ENCODE measurements around the gene GJB3. TPM values are rescaled to one million over a fixed set of nuclear protein-coding genes. Genes with fewer than 3 reads are reported as not detected.

Gene GJB3
- total and polyA plus RNA-seq, 2 of the 13 experiments (the other 11 are each of a cell fraction or from before 2014, with no cell fraction given): not detected

- 0% methylated on average over 3 of the region's 5 CpGs for WGBS (ENCODE audit: low lambda C conversion rate)
- DNase-seq (ENCODE audit: low spot score): no peak
- in situ Hi-C loops (cut with HindIII; ENCODE audit: extremely low pct_ligation_motif_present, low pct_unique_long_range_greater_than_20kb): loop anchor here (10.0 kb wide), 3 partner anchors 201 to 1111 kb away; no protein-coding TSS in a partner anchor
- Histone ChIP-seq H3K9me3 (ENCODE audit: low read length) (no peaks in the 10 kb centered on the region), H3K4me1 (ENCODE audit: insufficient read depth, low read length) (peaks cover 6% of the 10 kb centered on the region; the same call in 1 of the 2 replicates), H3K27ac (ENCODE audit: extremely low read length, insufficient read depth, low read length) (no peak overlapping the region), H3K27me3 (ENCODE audit: control insufficient read depth in 1 of 2, insufficient read depth in 2 of 2, low read length in 2 of 2) (peaks cover 2 to 17% of the 10 kb centered on the region in 2 experiments; a peak in 4 of 5 replicates), H3K4me2 (ENCODE audit: low read depth, low read length) (no peak overlapping the region), H3K36me3 (replicated peaks in 1 of 2; ENCODE audit: control insufficient read depth in 1 of 2, insufficient read depth in 2 of 2, low read length in 2 of 2) (no peaks in the 10 kb centered on the region), H3K9ac (ENCODE audit: insufficient read depth, low read depth, low read length) (no peak overlapping the region), H3K79me2 (ENCODE audit: insufficient read depth, low read length) (no peaks in the 10 kb centered on the region), H3K4me3 (replicated peaks in 1 of 3; ENCODE audit: insufficient read depth in 1 of 3, low read depth in 2 of 3, low read length in 3 of 3) (no peak overlapping the region), H2AFZ (ENCODE audit: low read length) (no peak overlapping the region), H4K20me1 (ENCODE audit: insufficient read depth, low read length) (no peaks in the 10 kb centered on the region)
- no peak for ATAC-seq
- ChIA-PET CTCF (ENCODE audit: low intra/inter-chr PET ratio, low total read pairs) (no interaction called here), POLR2A (no interaction called here)
- TF ChIP-seq HHEX (CRISPR knock-in tag; IDR thresholded peaks at IDR 0.05) (no peak), ZKSCAN5 (CRISPR knock-in tag; IDR thresholded peaks at IDR 0.05) (no peak), ZNF468 (CRISPR knock-in tag; IDR thresholded peaks at IDR 0.05) (no peak), TCF12 (IDR thresholded peaks at IDR 0.05) (no peak), TCF12 (CRISPR knock-in tag; IDR thresholded peaks at IDR 0.05) (no peak), TCF7 (IDR thresholded peaks at IDR 0.05; ENCODE audit: low read depth) (no peak), ZNF276 (CRISPR knock-in tag; IDR thresholded peaks at IDR 0.05; ENCODE audit: low read depth) (no peak), CREB1 (IDR thresholded peaks at IDR 0.05) (no peak), CREB1 (CRISPR knock-in tag; IDR thresholded peaks at IDR 0.05) (no peak), ZNF547 (CRISPR knock-in tag; IDR thresholded peaks at IDR 0.05) (no peak), ZNF205 (CRISPR knock-in tag; IDR thresholded peaks at IDR 0.05) (no peak), BORCS8-MEF2B (CRISPR knock-in tag; IDR thresholded peaks at IDR 0.05) (no peak), NFIB (CRISPR knock-in tag; IDR thresholded peaks at IDR 0.05; ENCODE audit: borderline replicate concordance) (no peak), NFATC3 (CRISPR knock-in tag; IDR thresholded peaks at IDR 0.05) (no peak), ZNF558 (CRISPR knock-in tag; IDR thresholded peaks at IDR 0.05; ENCODE audit: borderline replicate concordance) (no peak)
- no peak for FAIRE-seq
- no TSS peak for BruUV-seq (replicated peaks)
- intact Hi-C loops (cut with micrococcal nuclease; ENCODE audit: unreplicated experiment): no loop called here
Observed at GRCh38 chr1:34745666-34746065, 35.3 kb upstream of the GJB3 start.
